ENCODE measurements around the gene PSMA6.

PSMA6 gene

DNA sequence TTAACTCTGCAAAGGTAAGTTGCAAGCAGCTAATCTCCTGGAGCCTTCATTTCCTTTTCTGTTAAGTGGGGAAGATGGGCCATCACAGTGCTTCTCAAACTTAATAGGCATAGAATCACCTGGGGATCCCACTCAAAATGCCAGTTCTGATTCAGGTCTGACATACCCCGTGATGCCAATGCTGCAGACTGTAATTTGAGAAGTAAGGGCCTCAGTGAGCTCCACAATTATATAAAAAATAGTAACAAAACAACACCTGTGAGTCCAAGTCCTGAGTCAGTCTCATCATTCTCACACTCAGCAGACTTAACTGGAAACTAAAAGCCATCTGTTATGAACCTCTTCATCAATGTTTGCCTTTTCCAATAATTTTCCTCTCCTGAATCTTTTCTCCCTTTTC is 10.8 kb upstream of the PSMA6 start:
- H3K79me2 ChIP-seq (ENCODE audit: control insufficient read depth, insufficient read depth, low read length, unreplicated experiment) = no peaks in the 10 kb centered on the region
- no peaks in the 10 kb centered on the region for H3K36me3 ChIP-seq (ENCODE audit: insufficient read depth, low read length)
- H3K27me3 ChIP-seq (ENCODE audit: insufficient read depth, low read length) = no peaks in the 10 kb centered on the region
- no peak overlapping the region for H3K27ac ChIP-seq (ENCODE audit: low read depth, low read length)
- H2AFZ ChIP-seq (ENCODE audit: low read length, unreplicated experiment) = no peak overlapping the region
- no peak overlapping the region for H3K4me3 ChIP-seq (ENCODE audit: low read depth, low read length)
- H3K4me1 ChIP-seq (ENCODE audit: control insufficient read depth, insufficient read depth, low read length, unreplicated experiment) = peaks cover 8% of the 10 kb centered on the region

DNA sequence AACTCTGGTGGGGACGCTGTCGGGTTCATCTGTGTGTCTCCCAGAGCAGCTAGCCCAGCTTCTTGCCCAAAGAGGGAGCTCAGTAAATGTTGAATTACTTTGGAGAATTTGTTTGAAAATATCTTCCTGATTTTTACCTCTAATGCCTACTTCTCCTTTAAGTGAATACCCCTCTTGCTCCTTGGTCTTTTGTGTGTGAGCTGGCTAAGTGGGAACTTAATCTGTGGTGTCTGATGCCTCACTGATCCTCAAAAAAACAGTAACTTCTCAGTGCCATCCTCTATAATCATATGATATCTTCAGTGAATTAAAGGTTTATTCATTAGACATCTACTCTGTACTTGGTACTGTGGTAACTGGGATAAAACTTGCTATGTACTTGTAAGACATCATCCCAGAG is 7.7 kb upstream of the PSMA6 start:
- H3K27me3 ChIP-seq (ENCODE audit: insufficient read depth, low read length) = no peaks in the 10 kb centered on the region
- H3K27ac ChIP-seq (ENCODE audit: low read depth, low read length) = no peak overlapping the region
- no peak overlapping the region for H3K4me3 ChIP-seq (ENCODE audit: low read depth, low read length)
- no peaks in the 10 kb centered on the region for H3K36me3 ChIP-seq (ENCODE audit: insufficient read depth, low read length)
- H3K79me2 ChIP-seq (ENCODE audit: control insufficient read depth, insufficient read depth, low read length, unreplicated experiment) = no peaks in the 10 kb centered on the region
- no peak overlapping the region for H2AFZ ChIP-seq (ENCODE audit: low read length, unreplicated experiment)
- H3K4me1 ChIP-seq (ENCODE audit: control insufficient read depth, insufficient read depth, low read length, unreplicated experiment) = peaks cover 14% of the 10 kb centered on the region

DNA sequence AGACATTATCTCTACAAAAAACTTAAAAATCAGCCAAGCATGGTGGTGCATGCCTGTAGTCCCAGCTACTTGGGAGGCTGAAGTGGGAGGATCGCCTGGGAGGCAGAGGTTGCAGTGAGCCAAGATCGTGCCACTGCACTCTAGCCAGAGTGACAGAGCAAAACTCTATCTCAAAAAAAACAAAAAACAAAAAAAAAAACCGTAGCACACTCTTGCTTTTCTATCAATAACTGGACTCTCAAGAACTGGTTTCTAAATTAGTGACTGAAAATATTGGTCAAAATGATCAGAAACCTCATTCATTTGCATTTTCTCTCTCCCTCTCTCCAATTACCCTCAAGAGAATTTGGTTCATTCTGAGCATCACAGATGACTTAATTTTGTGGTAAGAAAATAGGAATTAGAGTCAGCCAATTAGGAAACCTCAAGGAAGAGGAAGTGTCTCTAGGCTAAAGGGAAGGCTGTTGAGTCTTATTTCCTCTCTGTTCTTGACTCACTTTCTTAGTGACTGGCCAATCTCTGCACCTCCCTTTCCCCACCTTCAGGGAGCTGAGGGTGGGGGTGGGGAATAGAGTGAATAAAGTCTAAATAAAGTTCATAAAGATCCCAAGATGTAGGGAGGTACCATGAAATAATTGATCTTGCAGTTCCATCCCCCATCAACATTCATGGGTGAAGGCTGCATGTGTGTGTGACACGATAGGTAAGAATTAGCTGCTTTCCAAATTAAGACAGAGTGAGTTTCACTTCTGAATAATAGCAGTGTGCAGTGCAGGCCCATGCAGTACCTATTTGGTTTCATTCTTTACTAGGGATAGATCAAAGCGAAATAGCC is 6.8 kb upstream of the PSMA6 start:
- Histone ChIP-seq H3K27me3 (ENCODE audit: insufficient read depth, low read length) (no peaks in the 10 kb centered on the region), H3K27ac (ENCODE audit: low read depth, low read length) (no peak overlapping the region), H3K4me3 (ENCODE audit: low read depth, low read length) (no peak overlapping the region), H3K36me3 (ENCODE audit: insufficient read depth, low read length) (no peaks in the 10 kb centered on the region), H3K4me1 (ENCODE audit: control insufficient read depth, insufficient read depth, low read length, unreplicated experiment) (peaks cover 14% of the 10 kb centered on the region), H3K79me2 (ENCODE audit: control insufficient read depth, insufficient read depth, low read length, unreplicated experiment) (no peaks in the 10 kb centered on the region), H2AFZ (ENCODE audit: low read length, unreplicated experiment) (no peak overlapping the region)

- H3K27ac ChIP-seq (ENCODE audit: low read depth, low read length) = no peak overlapping the region
- no peaks in the 10 kb centered on the region for H3K27me3 ChIP-seq (ENCODE audit: insufficient read depth, low read length)
- peaks cover 14% of the 10 kb centered on the region for H3K4me1 ChIP-seq (ENCODE audit: control insufficient read depth, insufficient read depth, low read length, unreplicated experiment)
- H3K4me3 ChIP-seq (ENCODE audit: low read depth, low read length) = no peak overlapping the region
- H2AFZ ChIP-seq (ENCODE audit: low read length, unreplicated experiment) = no peak overlapping the region
- no peaks in the 10 kb centered on the region for H3K36me3 ChIP-seq (ENCODE audit: insufficient read depth, low read length)
- no peaks in the 10 kb centered on the region for H3K79me2 ChIP-seq (ENCODE audit: control insufficient read depth, insufficient read depth, low read length, unreplicated experiment)
Observed at GRCh38 chr14:35286003-35286600, 6.1 kb upstream of the PSMA6 start.

- Histone ChIP-seq H3K4me3 (ENCODE audit: low read depth, low read length) (no peak overlapping the region), H3K36me3 (ENCODE audit: insufficient read depth, low read length) (no peaks in the 10 kb centered on the region), H3K4me1 (ENCODE audit: control insufficient read depth, insufficient read depth, low read length, unreplicated experiment) (peaks cover 14% of the 10 kb centered on the region), H3K27me3 (ENCODE audit: insufficient read depth, low read length) (no peaks in the 10 kb centered on the region), H2AFZ (ENCODE audit: low read length, unreplicated experiment) (no peak overlapping the region), H3K79me2 (ENCODE audit: control insufficient read depth, insufficient read depth, low read length, unreplicated experiment) (no peaks in the 10 kb centered on the region), H3K27ac (ENCODE audit: low read depth, low read length) (no peak overlapping the region)
Observed at GRCh38 chr14:35286707-35287106, 5.5 kb upstream of the PSMA6 start.

GRCh38 chr14:35287431-35288013 is 4.7 kb upstream of the PSMA6 start:
- no peak overlapping the region for H3K27ac ChIP-seq (ENCODE audit: low read depth, low read length)
- peaks cover 14% of the 10 kb centered on the region for H3K4me1 ChIP-seq (ENCODE audit: control insufficient read depth, insufficient read depth, low read length, unreplicated experiment)
- no peaks in the 10 kb centered on the region for H3K36me3 ChIP-seq (ENCODE audit: insufficient read depth, low read length)
- H3K27me3 ChIP-seq (ENCODE audit: insufficient read depth, low read length) = no peaks in the 10 kb centered on the region
- no peak overlapping the region for H2AFZ ChIP-seq (ENCODE audit: low read length, unreplicated experiment)
- no peak overlapping the region for H3K4me3 ChIP-seq (ENCODE audit: low read depth, low read length)
- peaks cover 3% of the 10 kb centered on the region for H3K79me2 ChIP-seq (ENCODE audit: control insufficient read depth, insufficient read depth, low read length, unreplicated experiment)

- H3K27me3 ChIP-seq (ENCODE audit: insufficient read depth, low read length) = no peaks in the 10 kb centered on the region
- H3K4me1 ChIP-seq (ENCODE audit: control insufficient read depth, insufficient read depth, low read length, unreplicated experiment) = peaks cover 14% of the 10 kb centered on the region
- H3K27ac ChIP-seq (ENCODE audit: low read depth, low read length) = no peak overlapping the region
- no peak overlapping the region for H2AFZ ChIP-seq (ENCODE audit: low read length, unreplicated experiment)
- H3K4me3 ChIP-seq (ENCODE audit: low read depth, low read length) = no peak overlapping the region
- H3K79me2 ChIP-seq (ENCODE audit: control insufficient read depth, insufficient read depth, low read length, unreplicated experiment) = peaks cover 24% of the 10 kb centered on the region
- no peaks in the 10 kb centered on the region for H3K36me3 ChIP-seq (ENCODE audit: insufficient read depth, low read length)
Observed at GRCh38 chr14:35289623-35290022, 2.6 kb upstream of the PSMA6 start.

GRCh38 chr14:35292770-35293561 is 784 bp downstream of the PSMA6 start:
- Histone ChIP-seq H3K27me3 (ENCODE audit: insufficient read depth, low read length) (no peaks in the 10 kb centered on the region), H3K4me1 (ENCODE audit: control insufficient read depth, insufficient read depth, low read length, unreplicated experiment) (peaks cover 8% of the 10 kb centered on the region), H3K79me2 (ENCODE audit: control insufficient read depth, insufficient read depth, low read length, unreplicated experiment) (peaks cover 56% of the 10 kb centered on the region), H3K36me3 (ENCODE audit: insufficient read depth, low read length) (no peaks in the 10 kb centered on the region), H3K4me3 (ENCODE audit: low read depth, low read length) (peak overlapping the region; percentile 88), H3K27ac (ENCODE audit: low read depth, low read length) (peak overlapping the region; percentile 76), H2AFZ (ENCODE audit: low read length, unreplicated experiment) (peak overlapping the region; percentile 77)

GRCh38 chr14:35295845-35296161 is 3.6 kb downstream of the PSMA6 start:
- H3K79me2 ChIP-seq (ENCODE audit: control insufficient read depth, insufficient read depth, low read length, unreplicated experiment) = peaks cover 83% of the 10 kb centered on the region
- H3K27ac ChIP-seq (ENCODE audit: low read depth, low read length) = no peak overlapping the region
- H3K4me1 ChIP-seq (ENCODE audit: control insufficient read depth, insufficient read depth, low read length, unreplicated experiment) = peaks cover 30% of the 10 kb centered on the region
- no peak overlapping the region for H2AFZ ChIP-seq (ENCODE audit: low read length, unreplicated experiment)
- no peaks in the 10 kb centered on the region for H3K36me3 ChIP-seq (ENCODE audit: insufficient read depth, low read length)
- peak overlapping the region; percentile 21; the same call in 1 of the 2 replicates for H3K4me3 ChIP-seq (ENCODE audit: low read depth, low read length)
- H3K27me3 ChIP-seq (ENCODE audit: insufficient read depth, low read length) = no peaks in the 10 kb centered on the region

- Histone ChIP-seq H3K27ac (ENCODE audit: low read depth, low read length) (no peak overlapping the region), H3K36me3 (ENCODE audit: insufficient read depth, low read length) (no peaks in the 10 kb centered on the region), H2AFZ (ENCODE audit: low read length, unreplicated experiment) (no peak overlapping the region), H3K4me1 (ENCODE audit: control insufficient read depth, insufficient read depth, low read length, unreplicated experiment) (peaks cover 30% of the 10 kb centered on the region), H3K4me3 (ENCODE audit: low read depth, low read length) (no peak overlapping the region), H3K79me2 (ENCODE audit: control insufficient read depth, insufficient read depth, low read length, unreplicated experiment) (peaks cover 90% of the 10 kb centered on the region), H3K27me3 (ENCODE audit: insufficient read depth, low read length) (no peaks in the 10 kb centered on the region)
Observed at GRCh38 chr14:35296545-35296944, 4.4 kb downstream of the PSMA6 start.

Data from ACC112 (cell line).